ENCODE measurements around the gene SLC25A25. TPM values are rescaled to one million over a fixed set of nuclear protein-coding genes. Genes with fewer than 3 reads are reported as not detected.

SLC25A25 gene
- total RNA-seq, 1 donor from 2014 or later, result 19.7 TPM

GRCh38 chr9:128143525-128144238, 75.7 kb downstream of the SLC25A25 start:
- intact Hi-C loops (cut with micrococcal nuclease), result no loop called here

GRCh38 chr9:128144239-128145181, 76.5 kb downstream of the SLC25A25 start:
- intact Hi-C loops (cut with micrococcal nuclease), result no loop called here

GRCh38 chr9:128145536-128145935, 77.5 kb downstream of the SLC25A25 start:
- intact Hi-C loops (cut with micrococcal nuclease), result no loop called here

GRCh38 chr9:128145951-128146351, 77.9 kb downstream of the SLC25A25 start:
- intact Hi-C loops (cut with micrococcal nuclease), result no loop called here

GRCh38 chr9:128146591-128147120, 78.6 kb downstream of the SLC25A25 start:
- intact Hi-C loops (cut with micrococcal nuclease), result no loop called here

GRCh38 chr9:128148509-128149000, 80.5 kb downstream of the SLC25A25 start:
- intact Hi-C loops (cut with micrococcal nuclease), result no loop called here

- intact Hi-C loops (cut with micrococcal nuclease), result no loop called here
Observed at GRCh38 chr9:128149001-128149701, 81.1 kb downstream of the SLC25A25 start, which contains the start of gene LCN2. LCN2 (plus strand) TSS chr9:128149453; CDS start chr9:128149526, 73 bp downstream.

- intact Hi-C loops (cut with micrococcal nuclease), result no loop called here
Observed at GRCh38 chr9:128149951-128150593, 82.0 kb downstream of the SLC25A25 start.

- intact Hi-C loops (cut with micrococcal nuclease), result no loop called here
Observed at GRCh38 chr9:128150594-128151308, 82.7 kb downstream of the SLC25A25 start.

- intact Hi-C loops (cut with micrococcal nuclease), result no loop called here
Observed at GRCh38 chr9:128151309-128152132, 83.5 kb downstream of the SLC25A25 start.

- intact Hi-C loops (cut with micrococcal nuclease), result no loop called here
Observed at GRCh38 chr9:128152133-128153059, 84.4 kb downstream of the SLC25A25 start.

- intact Hi-C loops (cut with micrococcal nuclease), result no loop called here
Observed at GRCh38 chr9:128153060-128153946, 85.3 kb downstream of the SLC25A25 start.

- intact Hi-C loops (cut with micrococcal nuclease), result no loop called here
Observed at GRCh38 chr9:128153947-128154695, 86.1 kb downstream of the SLC25A25 start.

GRCh38 chr9:128155736-128156500, 87.9 kb downstream of the SLC25A25 start:
- intact Hi-C loops (cut with micrococcal nuclease), result no loop called here

Measured in T-helper 2 cell treated with Interferon-gamma antibody and Interleukin-4, amounts not matched to agents 100 ng/mL and 5 ng/mL, for 36 hours (primary cell).